Measurements from ENCODE around the gene NT5C. TPM values are rescaled to one million over a fixed set of nuclear protein-coding genes. Genes with fewer than 3 reads are reported as not detected.

The NT5C gene
- total RNA-seq, 1 donor from 2014 or later = 40.4 TPM

DNA sequence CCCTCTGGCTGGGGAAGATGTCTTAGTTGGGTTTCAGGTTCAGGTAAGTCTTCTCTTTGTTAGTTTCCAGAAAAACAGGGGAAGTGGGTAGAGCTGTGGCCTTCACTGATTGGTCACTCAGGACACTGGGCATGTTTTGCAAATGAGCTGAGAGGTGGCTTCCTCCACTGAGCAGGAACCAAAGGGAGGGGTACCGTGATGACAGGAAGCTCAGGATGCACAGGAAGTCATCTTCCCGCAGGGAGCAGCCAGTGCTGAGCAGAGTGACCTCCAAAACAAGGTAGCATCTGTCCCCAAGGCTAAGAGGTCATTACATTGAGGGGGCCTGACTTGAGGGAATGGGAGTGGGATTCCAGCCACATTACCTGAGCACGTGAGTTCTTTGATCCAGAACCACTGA is 5.6 kb downstream of the NT5C start:
- H3K4me3 Mint-ChIP-seq (ENCODE audit: unreplicated experiment) = no peak overlapping the region
- no peak overlapping the region for H3K27ac Mint-ChIP-seq (ENCODE audit: unreplicated experiment)
- no peak for DNase-seq
- H3K9me3 Mint-ChIP-seq (ENCODE audit: unreplicated experiment) = peaks cover 5% of the 10 kb centered on the region
- H3K4me1 Mint-ChIP-seq (ENCODE audit: low read depth, unreplicated experiment) = peaks cover 7% of the 10 kb centered on the region
- peaks cover 8% of the 10 kb centered on the region for H3K27me3 Mint-ChIP-seq (ENCODE audit: unreplicated experiment)
- no peaks in the 10 kb centered on the region for H3K36me3 Mint-ChIP-seq (ENCODE audit: unreplicated experiment)
- TF ChIP-seq, protein P1, sequence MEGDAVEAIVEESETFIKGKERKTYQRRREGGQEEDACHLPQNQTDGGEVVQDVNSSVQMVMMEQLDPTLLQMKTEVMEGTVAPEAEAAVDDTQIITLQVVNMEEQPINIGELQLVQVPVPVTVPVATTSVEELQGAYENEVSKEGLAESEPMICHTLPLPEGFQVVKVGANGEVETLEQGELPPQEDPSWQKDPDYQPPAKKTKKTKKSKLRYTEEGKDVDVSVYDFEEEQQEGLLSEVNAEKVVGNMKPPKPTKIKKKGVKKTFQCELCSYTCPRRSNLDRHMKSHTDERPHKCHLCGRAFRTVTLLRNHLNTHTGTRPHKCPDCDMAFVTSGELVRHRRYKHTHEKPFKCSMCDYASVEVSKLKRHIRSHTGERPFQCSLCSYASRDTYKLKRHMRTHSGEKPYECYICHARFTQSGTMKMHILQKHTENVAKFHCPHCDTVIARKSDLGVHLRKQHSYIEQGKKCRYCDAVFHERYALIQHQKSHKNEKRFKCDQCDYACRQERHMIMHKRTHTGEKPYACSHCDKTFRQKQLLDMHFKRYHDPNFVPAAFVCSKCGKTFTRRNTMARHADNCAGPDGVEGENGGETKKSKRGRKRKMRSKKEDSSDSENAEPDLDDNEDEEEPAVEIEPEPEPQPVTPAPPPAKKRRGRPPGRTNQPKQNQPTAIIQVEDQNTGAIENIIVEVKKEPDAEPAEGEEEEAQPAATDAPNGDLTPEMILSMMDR (IDR thresholded peaks at IDR 0.05; ENCODE audit: partially characterized antibody, unreplicated experiment) = no peak

DNA sequence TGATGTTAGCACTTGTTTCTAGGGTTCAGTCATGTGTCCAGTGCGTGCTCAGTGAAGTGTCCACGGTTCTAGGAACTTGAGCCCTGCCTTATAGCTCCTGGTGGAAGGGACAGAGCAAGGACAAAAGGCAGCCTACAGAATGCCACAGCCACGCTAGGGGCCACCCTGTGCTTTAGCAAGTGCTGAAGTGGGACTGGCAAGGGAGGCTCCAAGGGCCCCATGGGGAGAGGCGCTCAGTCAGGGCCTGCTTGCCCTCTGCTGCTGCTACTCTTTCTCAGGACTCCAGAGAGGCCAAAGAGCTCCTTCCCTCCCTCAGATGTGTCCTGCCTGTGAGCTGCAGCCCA is 6.8 kb downstream of the NT5C start:
- peaks cover 6% of the 10 kb centered on the region for H3K27me3 Mint-ChIP-seq (ENCODE audit: unreplicated experiment)
- H3K36me3 Mint-ChIP-seq (ENCODE audit: unreplicated experiment) = no peaks in the 10 kb centered on the region
- peaks cover 3% of the 10 kb centered on the region for H3K4me1 Mint-ChIP-seq (ENCODE audit: low read depth, unreplicated experiment)
- TF ChIP-seq, protein P1 (IDR thresholded peaks at IDR 0.05; ENCODE audit: partially characterized antibody, unreplicated experiment) = no peak
- H3K4me3 Mint-ChIP-seq (ENCODE audit: unreplicated experiment) = no peak overlapping the region
- peaks cover 5% of the 10 kb centered on the region for H3K9me3 Mint-ChIP-seq (ENCODE audit: unreplicated experiment)
- no peak for DNase-seq
- no peak overlapping the region for H3K27ac Mint-ChIP-seq (ENCODE audit: unreplicated experiment)

DNA sequence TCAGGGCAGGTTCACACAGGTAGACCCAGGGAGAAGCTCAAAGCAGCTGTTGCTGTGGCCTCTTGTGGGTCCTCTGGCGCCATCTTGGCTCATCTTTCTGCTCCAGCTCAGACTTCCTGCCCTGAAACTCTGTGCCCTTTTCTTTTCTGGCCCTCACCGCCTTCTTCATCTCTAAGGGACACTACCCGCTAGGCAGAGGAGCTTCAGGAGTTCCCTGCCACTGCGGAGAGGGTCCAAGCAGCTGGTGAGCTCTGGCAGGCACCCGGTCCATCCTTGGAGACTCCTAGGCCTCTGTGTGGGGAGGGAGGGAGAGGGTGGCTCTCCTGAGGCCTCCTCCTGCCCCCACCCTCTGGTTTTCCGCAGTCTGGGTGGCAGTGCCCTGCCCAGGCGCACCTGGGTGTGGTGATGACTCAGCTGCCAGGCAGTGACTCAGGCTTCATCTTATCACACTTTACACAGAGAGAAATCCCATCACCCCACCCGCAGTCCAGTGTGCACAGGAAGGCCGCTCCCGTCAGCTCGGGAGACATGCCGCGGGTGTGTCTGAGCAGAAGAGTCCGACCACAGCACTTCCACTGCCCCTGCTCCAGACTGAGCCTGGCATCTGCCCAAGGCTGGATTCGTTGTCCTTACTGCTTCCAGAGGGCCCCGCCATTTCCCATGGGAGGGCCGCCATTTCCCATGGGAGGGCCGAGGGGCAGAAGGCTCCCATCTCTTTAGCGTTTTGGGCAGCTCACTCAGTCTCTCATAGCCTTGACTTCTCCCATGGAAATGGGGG is 7.3 kb downstream of the NT5C start:
- Mint-ChIP-seq H3K4me3 (ENCODE audit: unreplicated experiment) (no peak overlapping the region), H3K27ac (ENCODE audit: unreplicated experiment) (no peak overlapping the region), H3K4me1 (ENCODE audit: low read depth, unreplicated experiment) (no peaks in the 10 kb centered on the region), H3K36me3 (ENCODE audit: unreplicated experiment) (no peaks in the 10 kb centered on the region), H3K27me3 (ENCODE audit: unreplicated experiment) (peaks cover 6% of the 10 kb centered on the region), H3K9me3 (ENCODE audit: unreplicated experiment) (peaks cover 5% of the 10 kb centered on the region)
- DNase-seq = no peak
- TF ChIP-seq, protein P1 (IDR thresholded peaks at IDR 0.05; ENCODE audit: partially characterized antibody, unreplicated experiment) = no peak

DNA sequence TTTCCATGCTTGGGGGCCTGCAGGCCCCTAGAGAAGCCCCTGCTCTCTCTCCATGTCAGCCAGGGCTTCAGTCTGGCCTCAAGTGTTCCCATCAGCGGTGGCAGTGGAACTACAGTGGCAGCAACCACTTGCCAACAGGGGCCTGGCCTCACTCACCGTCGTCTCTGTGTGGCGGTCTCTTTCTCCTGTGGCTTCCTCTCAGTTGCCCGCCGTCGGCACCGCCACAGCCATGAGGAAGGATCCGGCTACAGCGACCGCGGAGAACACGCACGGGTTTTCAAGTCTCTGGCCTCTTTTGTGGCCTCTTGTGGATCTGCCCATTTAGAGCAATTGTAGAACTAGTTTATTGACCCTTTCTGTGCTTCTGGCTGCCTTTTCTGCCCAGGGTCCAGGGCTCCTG is 13.2 kb downstream of the NT5C start:
- no peaks in the 10 kb centered on the region for H3K36me3 Mint-ChIP-seq (ENCODE audit: unreplicated experiment)
- TF ChIP-seq, protein P1 (IDR thresholded peaks at IDR 0.05; ENCODE audit: partially characterized antibody, unreplicated experiment) = no peak
- H3K4me1 Mint-ChIP-seq (ENCODE audit: low read depth, unreplicated experiment) = peaks cover 2% of the 10 kb centered on the region

DNA sequence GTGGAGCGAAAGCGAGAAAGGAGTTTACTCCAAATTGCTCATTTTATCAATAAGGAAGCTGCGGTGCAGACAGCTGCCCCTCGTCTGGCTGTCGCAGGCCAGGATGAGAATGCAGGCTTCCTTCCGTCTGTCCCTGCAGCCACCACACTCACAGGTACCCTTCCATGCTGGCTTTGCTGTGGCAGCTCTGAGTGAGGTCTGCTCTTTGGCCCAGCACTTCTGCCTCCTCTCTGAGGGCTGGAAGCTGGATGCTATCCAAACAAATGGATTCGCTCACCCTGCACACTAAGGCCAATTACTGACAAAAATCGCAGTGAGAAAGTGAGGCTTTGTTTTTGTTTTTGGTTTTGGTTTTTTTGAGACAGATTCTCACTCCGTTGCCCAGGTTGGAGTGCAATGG is 14.8 kb downstream of the NT5C start:
- Mint-ChIP-seq H3K9me3 (ENCODE audit: unreplicated experiment) (no peaks in the 10 kb centered on the region), H3K4me1 (ENCODE audit: low read depth, unreplicated experiment) (peaks cover 2% of the 10 kb centered on the region), H3K4me3 (ENCODE audit: unreplicated experiment) (no peak overlapping the region), H3K27me3 (ENCODE audit: unreplicated experiment) (peaks cover 2% of the 10 kb centered on the region), H3K27ac (ENCODE audit: unreplicated experiment) (no peak overlapping the region), H3K36me3 (ENCODE audit: unreplicated experiment) (no peaks in the 10 kb centered on the region)
- no peak for DNase-seq
- TF ChIP-seq, protein P1 (IDR thresholded peaks at IDR 0.05; ENCODE audit: partially characterized antibody, unreplicated experiment) = no peak

More for the DNA sequence above, 13.2 kb downstream of the NT5C start:
- no peak overlapping the region for H3K27ac Mint-ChIP-seq (ENCODE audit: unreplicated experiment)
- no peak for DNase-seq
- H3K27me3 Mint-ChIP-seq (ENCODE audit: unreplicated experiment) = peaks cover 2% of the 10 kb centered on the region
- H3K9me3 Mint-ChIP-seq (ENCODE audit: unreplicated experiment) = no peaks in the 10 kb centered on the region
- H3K4me3 Mint-ChIP-seq (ENCODE audit: unreplicated experiment) = no peak overlapping the region
